PC-9 (cell line): ENCODE data around the gene ATP5F1B. TPM values are rescaled to one million over a fixed set of nuclear protein-coding genes. Genes with fewer than 3 reads are reported as not detected.

Source experiments
- BruUV-seq: library from RNA; stranded (reverse); fragments of 400-500 nt; replicated peaks from 2 replicates; lab custom pipeline; 2021; lab: Mats Ljungman, UMichigan
- CTCF ChIA-PET: fragments of 300-600 bp; sonication (Branson Sonifier 250); formaldehyde crosslinking; loops from one replicate; lab custom pipeline; 2022; ENCODE audit warnings: antibody characterized with exemption; lab: Charles Lee
- POLR2A ChIA-PET: fragments of 300-600 bp; sonication (Branson Sonifier 250); formaldehyde crosslinking; loops from one replicate; lab custom pipeline; 2022; ENCODE audit warnings: antibody characterized with exemption; ENCODE audit not compliant: unreplicated experiment; lab: Charles Lee
- DNase-seq, 2 experiments: peaks; one replicate each; pipeline versions ENCODE4 v3.0.0 to v3.0.0-alpha.2; 2015 to 2022; ENCODE audit warnings: mixed read lengths in 1 of 2
- H2AFZ ChIP-seq: fragments of 200-600 bp; sonication (generic); 2 replicates; pipeline ENCODE4 v1.8.1; 2017; ENCODE audit warnings: antibody characterized with exemption
- H3F3A ChIP-seq: fragments of 200-600 bp; sonication (generic); 2 replicates; pipeline ENCODE4 v1.8.1; 2017; ENCODE audit warnings: antibody characterized with exemption, mild to moderate bottlenecking, low read depth; ENCODE audit not compliant: insufficient read depth
- H3K27ac ChIP-seq: fragments of 200-600 bp; sonication (generic); 2 replicates; pipeline ENCODE4 v1.6.1; 2016; ENCODE audit warnings: mixed run types
- H3K27me3 ChIP-seq: fragments of 200-600 bp; sonication (generic); 2 replicates; pipeline ENCODE4 v1.6.1; 2016; ENCODE audit warnings: low read depth, mixed run types; ENCODE audit not compliant: insufficient read depth
- H3K36me3 ChIP-seq: fragments of 200-600 bp; sonication (generic); 2 replicates; pipeline ENCODE4 v1.6.1; 2016; ENCODE audit warnings: low read depth, mixed run types
- H3K4me1 ChIP-seq: fragments of 200-600 bp; sonication (generic); replicated peaks from 2 replicates; pipeline ENCODE4 v1.6.1; 2016; ENCODE audit warnings: mixed run types; ENCODE audit not compliant: insufficient read depth
- H3K4me2 ChIP-seq: fragments of 200-600 bp; sonication (generic); 2 replicates; pipeline ENCODE4 v1.6.1; 2017; ENCODE audit warnings: mixed run types
- H3K4me3 ChIP-seq: fragments of 200-600 bp; sonication (generic); 2 replicates; pipeline ENCODE4 v1.6.1; 2016; ENCODE audit warnings: mixed run types
- H3K79me2 ChIP-seq: fragments of 200-600 bp; sonication (generic); 2 replicates; pipeline ENCODE4 v1.6.1; 2017; ENCODE audit warnings: low read depth, mixed run types
- H3K9me2 ChIP-seq: fragments of 200-600 bp; sonication (generic); 2 replicates; pipeline ENCODE4 v1.8.1; 2017; ENCODE audit warnings: mild to moderate bottlenecking; ENCODE audit not compliant: insufficient read depth
- H3K9me3 ChIP-seq: fragments of 200-600 bp; sonication (generic); 2 replicates; pipeline ENCODE4 v1.8.1; 2016; ENCODE audit warnings: low read depth; ENCODE audit not compliant: insufficient read depth
- H4K20me1 ChIP-seq: fragments of 200-600 bp; sonication (generic); 2 replicates; pipeline ENCODE4 v1.8.1; 2017; ENCODE audit not compliant: insufficient read depth
- EZH2 ChIP-seq: fragments of 200-600 bp; sonication (generic); IDR thresholded peaks from 2 replicates; pipeline ENCODE4 v1.8.0; 2017; ENCODE audit warnings: antibody characterized with exemption, low read depth
- intact Hi-C: fragments of 100-400 bp; cut with micrococcal nuclease; formaldehyde crosslinking; loops from one replicate; pipeline ENCODE4 v1.10.0; 2022; ENCODE audit not compliant: unreplicated experiment
- total RNA-seq: library from RNA; stranded (reverse); gene quantifications from 2 replicates; pipeline ENCODE4 v1.2.3, GENCODE V29; 2021
- TF ChIP-seq, protein P1 (sequence below): fragments of 200-600 bp; sonication (generic); conservative IDR thresholded peaks from 2 replicates; pipeline ENCODE4 v1.6.1; 2017; ENCODE audit warnings: mixed run types, antibody characterized with exemption, mild to moderate bottlenecking, moderate library complexity

The ATP5F1B gene
- total RNA-seq, 1 experiment from 2014 or later: 587 TPM

GRCh38 chr12:56601503-56601902 is 44.3 kb downstream of the ATP5F1B start:
- H3K4me2 ChIP-seq: no peak overlapping the region
- CTCF ChIA-PET: interaction anchor here (0.6 to 1.8 kb wide), 2 partner anchors 35 to 87 kb away, joined by 3 to 6 read pairs; partner anchors contain the start of gene PTGES3
- no peaks in the 10 kb centered on the region for H3K9me3 ChIP-seq
- H3K4me1 ChIP-seq: no peaks in the 10 kb centered on the region
- H3K27ac ChIP-seq: no peak overlapping the region
- no peaks in the 10 kb centered on the region for H3K9me2 ChIP-seq
- no peaks in the 10 kb centered on the region for H4K20me1 ChIP-seq
- intact Hi-C loops: no loop called here
- no peak overlapping the region for H2AFZ ChIP-seq
- no peaks in the 10 kb centered on the region for H3K27me3 ChIP-seq
- no peaks in the 10 kb centered on the region for H3K79me2 ChIP-seq
- no TSS peak for BruUV-seq
- DNase-seq: no peak
- TF ChIP-seq, protein P1, sequence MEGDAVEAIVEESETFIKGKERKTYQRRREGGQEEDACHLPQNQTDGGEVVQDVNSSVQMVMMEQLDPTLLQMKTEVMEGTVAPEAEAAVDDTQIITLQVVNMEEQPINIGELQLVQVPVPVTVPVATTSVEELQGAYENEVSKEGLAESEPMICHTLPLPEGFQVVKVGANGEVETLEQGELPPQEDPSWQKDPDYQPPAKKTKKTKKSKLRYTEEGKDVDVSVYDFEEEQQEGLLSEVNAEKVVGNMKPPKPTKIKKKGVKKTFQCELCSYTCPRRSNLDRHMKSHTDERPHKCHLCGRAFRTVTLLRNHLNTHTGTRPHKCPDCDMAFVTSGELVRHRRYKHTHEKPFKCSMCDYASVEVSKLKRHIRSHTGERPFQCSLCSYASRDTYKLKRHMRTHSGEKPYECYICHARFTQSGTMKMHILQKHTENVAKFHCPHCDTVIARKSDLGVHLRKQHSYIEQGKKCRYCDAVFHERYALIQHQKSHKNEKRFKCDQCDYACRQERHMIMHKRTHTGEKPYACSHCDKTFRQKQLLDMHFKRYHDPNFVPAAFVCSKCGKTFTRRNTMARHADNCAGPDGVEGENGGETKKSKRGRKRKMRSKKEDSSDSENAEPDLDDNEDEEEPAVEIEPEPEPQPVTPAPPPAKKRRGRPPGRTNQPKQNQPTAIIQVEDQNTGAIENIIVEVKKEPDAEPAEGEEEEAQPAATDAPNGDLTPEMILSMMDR: 0 out of 2 replicates have a peak, but pooled peaks have one; percentile 26
- no peak for TF ChIP-seq EZH2
- H3K36me3 ChIP-seq: peaks cover 18% of the 10 kb centered on the region; the same call in 1 of the 2 replicates
- peaks cover 16% of the 10 kb centered on the region; the same call in 1 of the 2 replicates for H3F3A ChIP-seq
- POLR2A ChIA-PET: no interaction called here
- no peak overlapping the region for H3K4me3 ChIP-seq

DNA sequence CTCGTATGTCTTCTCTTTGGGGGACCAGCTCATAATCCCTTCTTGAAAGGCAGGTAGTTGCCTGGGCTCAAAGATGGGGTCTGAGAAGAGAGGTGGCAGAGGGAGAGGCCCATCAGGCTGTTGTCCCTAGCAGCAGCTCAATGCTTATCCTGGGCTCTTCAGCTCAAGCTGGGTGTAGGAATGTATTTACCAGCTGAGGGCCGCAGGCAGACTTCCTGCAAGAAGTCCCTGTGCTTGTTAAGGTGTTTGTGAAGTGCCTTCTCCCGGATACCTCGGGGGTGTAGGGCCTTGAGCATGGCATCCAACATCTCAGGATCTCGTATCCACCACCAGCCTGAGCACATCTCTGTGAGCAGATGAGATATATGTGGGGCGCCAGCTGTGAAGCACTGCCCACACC is 45.0 kb downstream of the ATP5F1B start:
- Histone ChIP-seq H3K4me3 (no peak overlapping the region), H3K9me3 (no peaks in the 10 kb centered on the region), H3K4me2 (no peak overlapping the region), H3K27me3 (no peaks in the 10 kb centered on the region), H3K4me1 (no peaks in the 10 kb centered on the region), H3K36me3 (peaks cover 12% of the 10 kb centered on the region; the same call in 1 of the 2 replicates), H3F3A (peaks cover 24% of the 10 kb centered on the region; the same call in 1 of the 2 replicates), H3K9me2 (no peaks in the 10 kb centered on the region), H2AFZ (no peak overlapping the region), H3K79me2 (no peaks in the 10 kb centered on the region), H3K27ac (no peak overlapping the region), H4K20me1 (no peaks in the 10 kb centered on the region)
- no TSS peak for BruUV-seq
- CTCF ChIA-PET: interaction anchor here (0.6 to 1.8 kb wide), 2 partner anchors 36 to 87 kb away, joined by 3 to 6 read pairs; partner anchors contain the start of gene PTGES3
- intact Hi-C loops: no loop called here
- DNase-seq: no peak
- POLR2A ChIA-PET: no interaction called here
- TF ChIP-seq EZH2: no peak
- TF ChIP-seq, protein P1: no peak

DNA sequence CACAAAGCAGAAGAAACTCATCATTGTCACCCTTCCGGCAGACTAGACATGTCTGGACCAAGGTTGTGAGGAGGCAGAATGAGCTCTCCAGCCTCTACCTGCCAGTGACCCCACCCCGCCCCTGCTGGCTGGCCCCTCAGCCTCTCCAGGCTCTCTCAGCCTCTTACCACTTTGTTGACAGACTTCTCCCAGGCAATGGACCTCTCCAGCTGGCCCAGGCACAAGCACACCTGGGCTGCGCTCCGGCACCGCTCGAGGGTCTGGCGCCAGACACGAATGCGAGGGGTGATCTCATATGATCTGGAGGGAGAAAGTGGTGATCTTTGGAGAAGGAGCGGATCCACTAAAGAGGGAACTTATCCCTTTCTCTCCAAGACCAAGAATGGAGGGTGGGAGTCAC is 46.0 kb downstream of the ATP5F1B start:
- no peak for DNase-seq
- no peak overlapping the region for H3K27ac ChIP-seq
- peaks cover 11% of the 10 kb centered on the region; the same call in 1 of the 2 replicates for H3K36me3 ChIP-seq
- no TSS peak for BruUV-seq
- H3K27me3 ChIP-seq: no peaks in the 10 kb centered on the region
- ChIA-PET POLR2A (no interaction called here), CTCF (no interaction called here)
- no peak overlapping the region for H3K4me3 ChIP-seq
- H3K79me2 ChIP-seq: no peaks in the 10 kb centered on the region
- peaks cover 33% of the 10 kb centered on the region for H3F3A ChIP-seq
- H3K4me1 ChIP-seq: no peaks in the 10 kb centered on the region
- H2AFZ ChIP-seq: no peak overlapping the region
- TF ChIP-seq, protein P1: no peak
- TF ChIP-seq EZH2: no peak
- intact Hi-C loops: no loop called here
- no peaks in the 10 kb centered on the region for H3K9me3 ChIP-seq
- H4K20me1 ChIP-seq: peaks cover under 1% of the 10 kb centered on the region; the same call in 1 of the 2 replicates
- H3K4me2 ChIP-seq: no peak overlapping the region
- H3K9me2 ChIP-seq: no peaks in the 10 kb centered on the region
